ENCODE measurements around the gene OSBPL3. TPM values are rescaled to one million over a fixed set of nuclear protein-coding genes. Genes with fewer than 3 reads are reported as not detected.

Gene OSBPL3
- polyA plus RNA-seq, 1 donor (not counting 4 experiments of a cell fraction or from before 2014, with no cell fraction given), result 34.0 TPM

- DNase-seq (ENCODE audit: low read depth, low spot score) (no peak), FAIRE-seq (no peak)
- no peak overlapping the region for H3K27ac ChIP-seq (ENCODE audit: control insufficient read depth, insufficient read depth, low read length)
- peaks cover 12% of the 10 kb centered on the region for H3K4me1 ChIP-seq (ENCODE audit: control insufficient read depth, extremely low read depth, insufficient read depth, low read length)
- no peak overlapping the region for H2AFZ ChIP-seq (ENCODE audit: control insufficient read depth, low read length)
- no peaks in the 10 kb centered on the region for H3K79me2 ChIP-seq (ENCODE audit: control insufficient read depth, insufficient read depth, low read length)
- no peak overlapping the region for H3K9ac ChIP-seq (ENCODE audit: control insufficient read depth, extremely low read depth, insufficient read depth, low read length)
- no peak overlapping the region for H3K4me3 ChIP-seq (ENCODE audit: control insufficient read depth in 2 of 3, extremely low read depth in 1 of 3, insufficient read depth in 2 of 3, low read depth in 1 of 3, low read length in 3 of 3)
- H3K4me2 ChIP-seq (ENCODE audit: control insufficient read depth, extremely low read depth, insufficient read depth, low read depth, low read length), result no peak overlapping the region
- no peaks in the 10 kb centered on the region for H3K27me3 ChIP-seq (ENCODE audit: control insufficient read depth, extremely low read depth, insufficient read depth, low read length)
- TF ChIP-seq EZH2 (IDR thresholded peaks at IDR 0.05; ENCODE audit: low read length) (no peak), CTCF (optimal IDR thresholded peaks at IDR 0.05 in 1 of 3, IDR thresholded peaks at IDR 0.05 in 1 of 3, conservative IDR thresholded peaks at IDR 0.05 in 1 of 3; ENCODE audit: extremely low read depth in 1 of 3, insufficient read depth in 2 of 3, low read length in 3 of 3) (peak; percentile 34 to 59 (median 46))
- dilution Hi-C loops (cut with MboI; ENCODE audit: extremely low pct_ligation_motif_present, low sequenced_read_pairs), result no loop called here
- peaks cover 2 to 4% of the 10 kb centered on the region in 2 experiments for H3K36me3 ChIP-seq (ENCODE audit: control insufficient read depth in 2 of 2, extremely low read depth in 1 of 2, insufficient read depth in 2 of 2, low read length in 2 of 2)
- H3K9me1 ChIP-seq (ENCODE audit: control insufficient read depth, extremely low read depth, insufficient read depth, low read length), result no peaks in the 10 kb centered on the region
- H4K20me1 ChIP-seq (ENCODE audit: control insufficient read depth, extremely low read depth, insufficient read depth, low read length), result no peaks in the 10 kb centered on the region
- no peaks in the 10 kb centered on the region for H3K9me3 ChIP-seq (ENCODE audit: control insufficient read depth, low read depth, low read length)
Measured at GRCh38 chr7:24788075-24788474, 191.9 kb downstream of the OSBPL3 start.

DNA sequence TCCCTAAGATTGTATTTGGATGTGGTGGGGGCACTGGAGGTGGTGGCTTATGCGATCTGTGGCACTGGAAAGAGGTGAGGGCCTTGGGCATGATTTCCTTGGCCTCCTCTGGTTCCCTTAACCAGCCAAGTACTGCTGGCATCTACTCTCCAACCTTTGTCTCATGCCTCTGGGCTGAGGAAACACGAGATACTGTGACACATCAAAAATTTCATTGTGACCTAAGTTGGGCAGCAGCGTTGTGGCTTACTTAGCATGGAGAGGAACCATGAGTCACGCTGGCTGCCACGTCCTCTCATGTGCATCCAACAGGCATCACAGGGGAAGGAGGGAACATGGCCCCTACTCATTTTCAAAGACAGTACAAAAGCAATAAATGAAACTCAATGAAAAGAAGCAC is 193.0 kb downstream of the OSBPL3 start:
- H2AFZ ChIP-seq (ENCODE audit: control insufficient read depth, low read length), result peak overlapping the region; percentile 20
- peak overlapping the region; percentile 20 for H3K4me2 ChIP-seq (ENCODE audit: control insufficient read depth, extremely low read depth, insufficient read depth, low read depth, low read length)
- peaks cover 12% of the 10 kb centered on the region for H3K4me1 ChIP-seq (ENCODE audit: control insufficient read depth, extremely low read depth, insufficient read depth, low read length)
- peak overlapping the region; percentile 81 for H3K27ac ChIP-seq (ENCODE audit: control insufficient read depth, insufficient read depth, low read length)
- no peaks in the 10 kb centered on the region for H4K20me1 ChIP-seq (ENCODE audit: control insufficient read depth, extremely low read depth, insufficient read depth, low read length)
- FAIRE-seq (peak; percentile 81), DNase-seq (ENCODE audit: low read depth, low spot score) (peak; percentile 77)
- H3K27me3 ChIP-seq (ENCODE audit: control insufficient read depth, extremely low read depth, insufficient read depth, low read length), result no peaks in the 10 kb centered on the region
- dilution Hi-C loops (cut with MboI; ENCODE audit: extremely low pct_ligation_motif_present, low sequenced_read_pairs), result no loop called here
- peak overlapping the region; percentile 23 for H3K9ac ChIP-seq (ENCODE audit: control insufficient read depth, extremely low read depth, insufficient read depth, low read length)
- no peaks in the 10 kb centered on the region for H3K9me1 ChIP-seq (ENCODE audit: control insufficient read depth, extremely low read depth, insufficient read depth, low read length)
- TF ChIP-seq EZH2 (IDR thresholded peaks at IDR 0.05; ENCODE audit: low read length) (no peak), CTCF (optimal IDR thresholded peaks at IDR 0.05 in 1 of 3, IDR thresholded peaks at IDR 0.05 in 1 of 3, conservative IDR thresholded peaks at IDR 0.05 in 1 of 3; ENCODE audit: extremely low read depth in 1 of 3, insufficient read depth in 2 of 3, low read length in 3 of 3) (no peak)
- no peaks in the 10 kb centered on the region for H3K79me2 ChIP-seq (ENCODE audit: control insufficient read depth, insufficient read depth, low read length)
- no peak overlapping the region for H3K4me3 ChIP-seq (ENCODE audit: control insufficient read depth in 2 of 3, extremely low read depth in 1 of 3, insufficient read depth in 2 of 3, low read depth in 1 of 3, low read length in 3 of 3)
- H3K36me3 ChIP-seq (ENCODE audit: control insufficient read depth in 2 of 2, extremely low read depth in 1 of 2, insufficient read depth in 2 of 2, low read length in 2 of 2), result peaks cover 2 to 4% of the 10 kb centered on the region in 2 experiments
- no peaks in the 10 kb centered on the region for H3K9me3 ChIP-seq (ENCODE audit: control insufficient read depth, low read depth, low read length)
